ENCODE results near the gene RABEP1. TPM values are rescaled to one million over a fixed set of nuclear protein-coding genes. Genes with fewer than 3 reads are reported as not detected.

RABEP1 gene
- polyA plus RNA-seq, 1 experiment, result 14.9 TPM

- TF ChIP-seq CTCF (IDR thresholded peaks at IDR 0.05; ENCODE audit: insufficient read depth, low read depth, low read length), result no peak
- Histone ChIP-seq H3K4me3 (ENCODE audit: low read depth, low read length) (no peak overlapping the region), H3K36me3 (ENCODE audit: control insufficient read depth, insufficient read depth, low read length) (no peaks in the 10 kb centered on the region), H3K27me3 (ENCODE audit: control insufficient read depth, insufficient read depth, low read length) (no peaks in the 10 kb centered on the region; the same call in 1 of the 2 replicates)
- no peak for DNase-seq (ENCODE audit: low read depth)
- ChIA-PET POLR2A (no interaction called here), CTCF (interaction anchor here (1.0 to 1.4 kb wide), 2 partner anchors 9 to 18 kb away, joined by 3 to 4 read pairs; partner anchors contain the start of gene RABEP1)
These were observed 9.8 kb upstream of the RABEP1 start for GRCh38 chr17:5272322-5272721.

GRCh38 chr17:5282642-5283217 is 646 bp downstream of the RABEP1 start:
- POLR2A ChIA-PET, result no interaction called here
- H3K36me3 ChIP-seq (ENCODE audit: control insufficient read depth, insufficient read depth, low read length), result no peaks in the 10 kb centered on the region
- peak overlapping the region; percentile 52 for H3K4me3 ChIP-seq (ENCODE audit: low read depth, low read length)
- no peak for TF ChIP-seq CTCF (IDR thresholded peaks at IDR 0.05; ENCODE audit: insufficient read depth, low read depth, low read length)
- no peak for DNase-seq (ENCODE audit: low read depth)
- CTCF ChIA-PET, result interaction anchor here (0.8 to 1.3 kb wide), 2 partner anchors 9 to 156 kb away, joined by 3 to 4 read pairs; partner anchors contain the start of gene C1QBP
- H3K27me3 ChIP-seq (ENCODE audit: control insufficient read depth, insufficient read depth, low read length), result no peaks in the 10 kb centered on the region

- Histone ChIP-seq H3K27me3 (ENCODE audit: control insufficient read depth, insufficient read depth, low read length) (no peaks in the 10 kb centered on the region), H3K36me3 (ENCODE audit: control insufficient read depth, insufficient read depth, low read length) (no peaks in the 10 kb centered on the region), H3K4me3 (ENCODE audit: low read depth, low read length) (no peak overlapping the region)
- TF ChIP-seq CTCF (IDR thresholded peaks at IDR 0.05; ENCODE audit: insufficient read depth, low read depth, low read length), result no peak
- CTCF ChIA-PET, result interaction anchor here (0.8 to 1.3 kb wide), 2 partner anchors 10 to 155 kb away, joined by 3 to 4 read pairs; partner anchors contain the start of gene C1QBP
- POLR2A ChIA-PET, result no interaction called here
- DNase-seq (ENCODE audit: low read depth), result no peak
These were observed 1.7 kb downstream of the RABEP1 start for GRCh38 chr17:5283571-5284315.

GRCh38 chr17:5284681-5285080 is 2.6 kb downstream of the RABEP1 start:
- TF ChIP-seq CTCF (IDR thresholded peaks at IDR 0.05; ENCODE audit: insufficient read depth, low read depth, low read length), result no peak
- CTCF ChIA-PET, result no interaction called here
- H3K36me3 ChIP-seq (ENCODE audit: control insufficient read depth, insufficient read depth, low read length), result no peaks in the 10 kb centered on the region
- POLR2A ChIA-PET, result interaction anchor here (0.6 kb wide), 1 partner anchor 1168 kb away, joined by 4 read pairs; no protein-coding TSS in a partner anchor
- no peak for DNase-seq (ENCODE audit: low read depth)
- no peaks in the 10 kb centered on the region for H3K27me3 ChIP-seq (ENCODE audit: control insufficient read depth, insufficient read depth, low read length)
- no peak overlapping the region for H3K4me3 ChIP-seq (ENCODE audit: low read depth, low read length)

GRCh38 chr17:5286846-5287245 is 4.8 kb downstream of the RABEP1 start:
- CTCF ChIA-PET, result no interaction called here
- POLR2A ChIA-PET, result no interaction called here
- no peak for DNase-seq (ENCODE audit: low read depth)

More at GRCh38 chr17:5286846-5287245, 4.8 kb downstream of the RABEP1 start:
- H3K36me3 ChIP-seq (ENCODE audit: control insufficient read depth, insufficient read depth, low read length), result no peaks in the 10 kb centered on the region
- no peak for TF ChIP-seq CTCF (IDR thresholded peaks at IDR 0.05; ENCODE audit: insufficient read depth, low read depth, low read length)
- H3K4me3 ChIP-seq (ENCODE audit: low read depth, low read length), result no peak overlapping the region
- no peaks in the 10 kb centered on the region for H3K27me3 ChIP-seq (ENCODE audit: control insufficient read depth, insufficient read depth, low read length)
